ENCODE data around the gene VRK1.

The VRK1 gene

DNA sequence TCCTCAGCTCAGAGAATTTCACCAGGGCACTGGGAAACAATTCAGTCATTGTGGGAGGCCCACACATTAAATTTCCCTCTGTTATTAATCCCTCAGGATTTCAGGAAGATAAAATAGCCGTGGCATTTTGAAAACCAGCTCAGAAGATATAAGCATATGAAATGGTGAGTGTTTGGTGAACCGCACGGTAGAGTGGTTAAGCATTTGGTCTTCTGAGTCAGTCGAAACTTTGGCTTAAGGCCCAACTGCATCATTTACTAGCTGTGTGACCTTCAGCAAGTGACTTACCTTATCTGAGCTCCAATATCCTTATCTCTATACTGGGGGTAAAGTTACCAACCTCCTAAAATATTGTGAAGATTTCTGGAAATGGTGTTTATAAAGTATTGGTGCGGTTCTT is 5.2 kb upstream of the VRK1 start:
- DNase-seq (ENCODE audit: low spot score): no peak

- DNase-seq (ENCODE audit: low spot score): no peak
Measured at GRCh38 chr14:96792591-96792990, 4.6 kb upstream of the VRK1 start.

DNA sequence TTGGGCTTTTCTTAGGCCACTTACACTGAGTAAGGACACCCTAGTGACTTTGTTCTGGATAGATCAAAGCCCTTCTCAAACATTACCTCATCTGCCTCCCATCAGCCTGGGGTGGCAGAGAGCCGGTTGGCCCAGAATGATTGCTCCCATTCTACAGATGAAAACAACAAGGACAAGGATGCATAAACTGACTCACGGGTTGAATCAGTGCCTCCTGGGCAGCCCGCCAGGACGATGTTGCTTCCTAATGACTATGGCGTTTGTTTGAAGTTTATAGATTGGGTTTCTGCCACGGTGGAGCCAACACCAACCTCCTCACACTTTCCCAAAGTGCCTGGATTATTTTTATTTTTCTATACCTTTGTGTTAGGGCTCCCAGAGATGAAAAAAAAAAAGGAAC is 3.6 kb upstream of the VRK1 start:
- DNase-seq (ENCODE audit: low spot score): no peak

DNA sequence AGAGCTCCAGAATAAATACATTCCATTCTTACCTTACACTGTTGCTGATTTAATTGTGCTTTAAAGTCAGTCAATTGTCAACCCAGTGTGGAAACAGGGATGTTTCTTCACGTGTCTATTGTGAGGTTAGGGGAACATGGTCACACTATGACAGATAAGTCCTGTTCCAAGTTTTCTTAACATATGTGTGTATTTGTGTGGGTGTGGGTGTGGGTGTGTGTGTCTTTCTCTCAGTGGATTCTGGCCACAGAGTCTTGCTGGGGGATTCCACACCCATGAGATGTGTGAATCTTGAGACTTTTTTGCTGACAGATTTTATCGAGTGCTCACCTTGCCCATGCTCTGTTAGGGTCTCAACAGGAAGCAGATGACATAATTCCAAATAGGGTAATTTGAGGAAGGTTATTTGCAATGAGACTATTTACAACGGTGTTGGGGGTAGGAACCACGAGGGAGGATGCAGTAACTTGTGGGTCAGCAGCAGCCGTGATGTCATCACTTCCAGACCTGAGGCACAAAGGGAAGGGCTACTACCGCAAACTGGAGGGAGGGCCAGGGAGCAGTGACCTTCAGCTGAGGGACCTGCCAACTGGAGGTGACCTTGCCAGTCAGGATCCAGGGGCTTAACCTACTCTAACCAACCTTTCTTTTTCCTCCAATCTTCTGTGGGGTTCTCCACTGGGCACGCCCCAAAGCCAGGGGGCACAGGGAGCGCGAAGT is 1.9 kb upstream of the VRK1 start:
- no peak for DNase-seq (ENCODE audit: low spot score)

DNA sequence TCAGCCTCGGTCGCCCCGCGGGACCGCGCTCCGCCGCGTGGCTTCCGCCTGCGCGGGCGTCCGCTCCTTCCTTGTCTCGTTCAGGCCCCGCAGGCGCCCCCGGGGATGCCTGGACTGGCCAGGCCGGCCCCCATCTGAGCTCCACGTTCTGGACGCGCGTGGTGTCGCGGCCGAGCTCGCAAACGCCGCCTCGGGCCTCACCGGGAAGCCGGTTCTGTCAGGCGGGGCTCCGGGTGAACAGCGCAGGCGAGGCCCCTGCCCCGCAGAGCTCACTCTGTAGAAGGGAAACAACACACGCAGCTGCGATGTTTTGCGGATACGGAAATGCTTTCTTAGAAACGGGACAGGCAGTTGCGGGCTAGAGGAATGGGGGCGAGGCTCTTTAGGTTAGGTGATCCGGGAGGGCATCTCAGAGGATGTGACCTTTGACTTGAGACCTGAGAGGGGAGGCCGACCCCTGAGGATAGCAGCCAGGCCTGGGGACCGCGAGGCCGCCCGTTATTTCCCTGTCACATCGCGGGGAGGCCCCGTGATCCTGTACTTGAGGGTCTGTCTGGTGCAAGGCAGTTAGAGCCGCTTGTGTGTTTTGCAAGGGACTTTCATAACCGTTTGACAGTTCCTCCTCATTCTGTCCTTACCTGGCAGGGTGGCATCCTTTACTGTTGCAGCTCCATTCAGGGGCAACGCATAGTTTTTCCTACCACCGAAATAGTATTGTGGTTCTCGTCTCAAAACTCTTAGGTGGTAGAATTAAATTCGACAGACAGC is 584 bp downstream of the VRK1 start:
- DNase-seq (ENCODE audit: low spot score): peak; percentile 51

DNA sequence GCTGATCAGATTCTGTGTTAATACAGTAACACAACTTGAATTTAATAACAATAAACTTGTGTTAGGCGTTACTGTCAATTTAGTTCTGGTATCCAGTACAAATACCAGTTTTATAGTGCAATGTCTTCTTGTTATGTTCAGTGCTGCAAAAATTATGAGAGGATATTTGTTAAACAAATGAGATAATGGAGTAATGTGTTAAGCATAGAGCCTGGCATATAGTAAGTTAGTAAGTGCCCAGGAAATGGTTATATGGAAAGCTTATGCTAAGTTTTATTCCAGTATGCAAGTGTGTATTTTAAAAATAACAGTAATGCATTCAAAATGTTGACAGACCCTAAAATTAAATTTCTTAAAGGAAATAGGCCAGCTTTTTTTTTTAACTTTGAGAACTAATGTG is 1.8 kb downstream of the VRK1 start:
- no peak for DNase-seq (ENCODE audit: low spot score)

DNA sequence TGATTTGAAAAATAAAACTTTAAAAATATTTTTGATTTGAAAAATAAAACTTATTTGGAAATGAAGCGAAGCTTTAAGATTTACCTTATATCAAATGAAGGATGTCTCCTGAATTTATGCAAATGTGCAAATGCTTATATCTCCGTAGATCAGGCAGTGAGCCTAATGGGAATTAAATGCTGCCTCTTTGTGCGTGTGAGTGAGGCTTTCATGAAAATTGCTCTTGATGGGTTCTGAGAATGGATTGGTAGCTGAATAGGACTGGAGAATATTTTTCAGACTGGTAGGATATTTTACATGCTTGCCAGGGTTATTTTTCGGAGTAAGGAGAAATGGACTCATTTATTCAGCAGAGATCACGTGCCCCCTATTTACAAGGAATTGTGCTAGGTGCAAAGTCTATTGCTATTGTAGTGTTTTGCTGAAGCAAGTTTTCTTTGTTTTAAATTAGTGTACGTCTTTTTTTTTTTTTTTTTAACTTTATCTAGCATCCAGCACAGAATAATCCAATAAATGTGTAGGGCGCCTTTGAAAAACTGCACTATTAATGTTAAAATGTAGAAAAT is 2.4 kb downstream of the VRK1 start:
- no peak for DNase-seq (ENCODE audit: low spot score)

GRCh38 chr14:96801931-96802330 is 4.7 kb downstream of the VRK1 start:
- no peak for DNase-seq (ENCODE audit: low spot score)

- no peak for DNase-seq (ENCODE audit: low spot score)
Measured at GRCh38 chr14:96802963-96803362, 5.8 kb downstream of the VRK1 start.

GRCh38 chr14:96803958-96804357 is 6.8 kb downstream of the VRK1 start:
- no peak for DNase-seq (ENCODE audit: low spot score)

GRCh38 chr14:96804895-96805294 is 7.7 kb downstream of the VRK1 start:
- no peak for DNase-seq (ENCODE audit: low spot score)

- DNase-seq (ENCODE audit: low spot score): no peak
Measured at GRCh38 chr14:96805956-96806355, 8.8 kb downstream of the VRK1 start.

DNA sequence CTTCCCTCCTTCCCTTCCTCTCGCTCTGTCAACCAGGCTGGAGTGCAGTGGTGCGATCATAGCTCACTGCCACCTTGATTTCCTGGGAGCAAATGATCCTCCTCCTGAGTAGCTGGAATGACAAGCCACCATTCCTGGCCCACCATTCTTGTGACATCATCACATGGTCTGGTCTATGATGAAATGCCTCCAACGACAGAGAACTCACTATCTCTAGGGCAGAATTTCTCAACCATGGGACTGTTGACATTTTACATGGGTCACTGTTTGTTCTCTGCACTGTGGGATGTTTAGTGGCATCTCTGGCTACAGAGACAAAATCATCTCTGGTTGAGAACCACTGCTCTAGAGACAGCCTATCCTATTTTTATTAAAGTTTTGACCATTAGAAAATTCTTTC is 9.7 kb downstream of the VRK1 start:
- no peak for DNase-seq (ENCODE audit: low spot score)

- no peak for DNase-seq (ENCODE audit: low spot score)
Measured at GRCh38 chr14:96808619-96809406, 11.6 kb downstream of the VRK1 start.

DNA sequence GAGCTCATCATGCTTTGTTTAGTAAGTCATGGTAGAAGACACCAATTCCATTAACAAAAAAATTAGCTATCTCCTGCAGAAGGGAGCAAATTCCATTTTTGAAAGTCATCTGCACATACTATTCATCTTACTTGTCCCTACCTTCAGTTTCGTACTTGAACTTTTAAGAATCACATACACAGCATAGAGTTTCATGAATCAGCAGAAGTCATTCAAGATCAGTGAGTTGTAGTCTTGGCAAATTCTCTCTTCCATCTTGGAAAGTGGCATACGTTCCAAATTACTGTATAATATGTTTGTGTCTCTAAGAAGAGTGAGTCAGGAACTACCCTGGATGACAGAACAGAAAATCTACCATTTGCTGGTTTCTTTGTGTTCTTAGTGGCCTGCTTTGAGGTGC is 14.1 kb downstream of the VRK1 start:
- DNase-seq (ENCODE audit: low spot score): no peak

GRCh38 chr14:96811985-96812667 is 14.9 kb downstream of the VRK1 start:
- no peak for DNase-seq (ENCODE audit: low spot score)

DNA sequence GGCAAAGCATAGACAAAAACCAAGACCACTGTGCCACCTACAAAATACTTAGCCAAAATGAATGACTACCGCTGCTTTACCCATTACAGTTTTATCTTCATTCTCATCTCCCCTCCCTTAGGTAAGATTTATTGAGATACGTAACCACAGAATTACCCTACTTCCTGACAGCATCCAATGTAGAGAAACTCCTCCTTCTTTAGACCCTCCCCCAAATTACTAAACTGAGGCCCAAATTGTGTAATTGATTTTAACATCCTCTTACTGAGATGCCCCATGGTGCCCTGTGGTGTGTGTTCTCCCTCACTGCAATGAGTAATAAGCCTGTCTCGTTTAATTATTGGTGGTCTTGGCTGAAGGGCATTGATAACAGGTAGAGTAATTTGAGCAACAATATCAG is 19.1 kb downstream of the VRK1 start:
- no peak for DNase-seq (ENCODE audit: low spot score)

DNA sequence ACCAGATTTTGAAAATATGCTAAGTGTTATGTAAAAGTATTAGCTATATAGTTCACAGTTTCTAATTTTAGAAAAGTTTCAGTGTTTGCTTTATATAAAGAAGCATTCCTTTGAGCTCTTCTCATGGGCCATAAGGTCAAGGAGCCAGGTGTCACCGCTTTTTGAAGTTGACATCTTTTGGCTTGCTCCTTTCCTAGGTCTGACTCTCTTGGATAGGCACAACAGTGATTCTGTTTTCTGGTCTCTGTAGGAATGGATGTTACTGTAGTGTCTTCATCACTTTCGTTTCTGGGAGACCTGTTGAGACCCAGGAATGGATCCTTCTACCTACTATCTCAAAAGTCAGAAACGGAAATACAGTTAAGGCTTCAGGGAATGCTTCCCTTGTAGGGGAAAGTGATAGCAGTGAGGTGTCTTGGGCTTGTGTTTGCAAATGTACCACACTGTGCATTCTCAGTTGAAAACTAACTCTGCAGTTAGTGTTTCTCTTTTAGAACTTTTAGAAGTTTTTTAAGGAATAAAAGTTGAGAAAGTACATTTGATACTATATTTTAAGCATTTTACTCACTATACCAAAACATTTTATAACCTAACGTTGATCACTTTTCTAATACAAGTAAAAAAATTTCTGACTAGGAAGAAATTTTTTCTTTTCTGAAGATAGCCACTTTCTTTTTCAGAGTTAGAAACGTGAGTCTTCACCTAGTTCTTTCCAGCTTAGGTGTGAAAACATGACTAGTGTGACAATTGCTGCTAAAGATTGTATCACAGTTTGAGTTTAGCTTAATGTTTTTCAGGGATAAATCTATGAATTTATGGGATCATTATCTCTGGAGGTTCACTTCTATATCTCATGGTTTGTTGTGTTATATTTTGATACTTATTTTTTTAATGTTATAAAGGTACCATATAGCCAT is 20.8 kb downstream of the VRK1 start:
- DNase-seq (ENCODE audit: low spot score): no peak

- no peak for DNase-seq (ENCODE audit: low spot score)
Measured at GRCh38 chr14:96821501-96821900, 24.3 kb downstream of the VRK1 start.

DNA sequence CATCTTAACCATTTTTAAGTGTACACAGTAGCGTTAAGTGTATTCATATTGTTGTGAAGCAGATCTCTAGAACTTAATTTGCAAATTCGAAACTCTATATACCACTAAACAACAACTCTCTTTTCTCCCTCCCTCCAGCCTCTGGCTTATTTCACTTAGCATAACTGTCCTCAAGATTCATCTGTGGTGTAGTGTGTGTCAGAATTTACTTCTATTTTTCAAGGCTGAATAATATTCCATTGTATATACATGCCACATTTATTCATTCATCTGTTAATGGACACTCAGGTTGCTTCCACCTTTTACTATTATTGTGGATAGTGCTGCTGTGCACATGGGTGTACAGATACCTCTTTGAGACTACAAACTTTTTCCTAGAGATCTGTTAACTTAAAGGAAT is 26.5 kb downstream of the VRK1 start:
- DNase-seq (ENCODE audit: low spot score): no peak

GRCh38 chr14:96824283-96824682 is 27.1 kb downstream of the VRK1 start:
- DNase-seq (ENCODE audit: low spot score): no peak

All from germinal center (tissue), 1 donor.